MCF 10A (cell line): Measurements from ENCODE around the gene BCL6B. TPM values are rescaled to one million over a fixed set of nuclear protein-coding genes. Genes with fewer than 3 reads are reported as not detected.

ENCODE experiments used
- BruUV-seq: library from RNA; stranded (reverse); fragments of 400-500 nt; replicated peaks from 2 replicates; lab custom pipeline; 2021; lab: Mats Ljungman, UMichigan
- CTCF ChIA-PET: fragments of 300-600 bp; sonication (Branson Sonifier 250); formaldehyde crosslinking; extraction: SDS; loops from one replicate; lab custom pipeline; 2021; ENCODE audit warnings: antibody characterized with exemption, inconsistent platforms; lab: Yijun Ruan, JAX
- POLR2A ChIA-PET: fragments of 300-600, 350-650 bp; sonication (Branson Sonifier 250); formaldehyde crosslinking; extraction: SDS; loops from one replicate; lab custom pipeline; 2020; ENCODE audit warnings: antibody characterized with exemption, inconsistent platforms; lab: Yijun Ruan, JAX
- DNase-seq: peaks from one replicate; pipeline ENCODE4 v3.0.0-alpha.2; 2018; ENCODE audit not compliant: unreplicated experiment
- H3K27ac Mint-ChIP-seq: one replicate; pipeline ENCODE4 v1.8.0; 2022; ENCODE audit warnings: mild to moderate bottlenecking, low read depth, mixed read lengths; ENCODE audit not compliant: unreplicated experiment
- H3K27me3 Mint-ChIP-seq: one replicate; pipeline ENCODE4 v1.8.0; 2022; ENCODE audit warnings: mixed read lengths; ENCODE audit not compliant: insufficient read depth, unreplicated experiment
- H3K36me3 Mint-ChIP-seq: one replicate; pipeline ENCODE4 v1.8.0; 2022; ENCODE audit warnings: mild to moderate bottlenecking, moderate library complexity, mixed read lengths; ENCODE audit not compliant: insufficient read depth, unreplicated experiment
- H3K4me1 Mint-ChIP-seq: one replicate; pipeline ENCODE4 v1.8.0; 2022; ENCODE audit warnings: mixed read lengths; ENCODE audit not compliant: insufficient read depth, unreplicated experiment
- H3K4me3 Mint-ChIP-seq: one replicate; pipeline ENCODE4 v1.8.0; 2022; ENCODE audit warnings: mild to moderate bottlenecking, moderate library complexity, mixed read lengths; ENCODE audit not compliant: unreplicated experiment
- H3K9me3 Mint-ChIP-seq: one replicate; pipeline ENCODE4 v1.8.0; 2022; ENCODE audit warnings: mixed read lengths; ENCODE audit not compliant: unreplicated experiment
- CTCF ChIP-seq: fragments of 200-600 bp; IDR thresholded peaks from one replicate; pipeline ENCODE4 v1.8.0; 2022; ENCODE audit warnings: antibody characterized with exemption, mild to moderate bottlenecking; ENCODE audit not compliant: unreplicated experiment
- intact Hi-C: fragments of 100-400 bp; cut with micrococcal nuclease; formaldehyde crosslinking; loops from 2 replicates; pipeline ENCODE4 v1.14.1; 2022
- total RNA-seq: library from RNA; stranded (reverse); gene quantifications from 2 replicates; pipeline ENCODE4 v1.2.3, GENCODE V29; 2022

Gene BCL6B
- total RNA-seq, 1 experiment from 2014 or later, result not detected

DNA sequence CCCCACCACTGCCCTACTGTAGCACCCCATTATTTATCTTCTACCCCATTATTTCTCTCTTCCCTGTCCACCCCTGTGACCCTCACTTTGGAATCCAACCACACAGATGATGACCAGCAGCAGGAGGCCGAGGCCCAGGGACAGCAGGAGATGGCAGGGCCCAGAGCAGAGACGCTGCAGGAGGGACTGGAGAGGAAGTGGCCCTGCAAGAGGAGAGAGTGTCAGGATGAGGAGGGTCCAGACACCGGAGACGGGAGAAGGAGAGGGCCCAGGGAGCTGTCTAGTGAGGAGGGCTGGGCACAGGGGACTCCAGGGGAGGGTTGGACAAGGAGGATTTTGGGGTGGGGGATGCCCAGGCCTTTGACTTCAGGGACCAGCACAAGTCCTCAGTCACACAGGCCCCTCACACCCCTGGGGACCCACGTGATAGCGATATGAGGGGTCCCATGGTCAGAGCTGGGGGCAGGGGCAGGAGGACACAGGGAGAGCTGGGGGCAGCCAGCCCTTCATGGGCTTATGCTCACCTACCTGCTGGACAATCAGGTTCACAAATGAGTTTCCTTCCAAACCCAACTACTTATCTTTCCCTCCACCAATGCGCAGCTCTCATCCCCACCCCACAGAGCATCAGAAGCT, 55.2 kb downstream of the BCL6B start:
- CTCF ChIA-PET, result interaction anchor here (0.5 to 1.7 kb wide), 4 partner anchors 20 to 100 kb away, joined by 3 to 6 read pairs (median 4); no protein-coding TSS in a partner anchor
- Mint-ChIP-seq H3K36me3 (no peaks in the 10 kb centered on the region), H3K4me1 (no peaks in the 10 kb centered on the region), H3K27ac (no peak overlapping the region), H3K27me3 (peaks cover 5% of the 10 kb centered on the region), H3K9me3 (no peaks in the 10 kb centered on the region), H3K4me3 (no peak overlapping the region)
- intact Hi-C loops, result no loop called here
- POLR2A ChIA-PET, result no interaction called here
- TF ChIP-seq CTCF, result no peak
- BruUV-seq, result no TSS peak
- no peak for DNase-seq

DNA sequence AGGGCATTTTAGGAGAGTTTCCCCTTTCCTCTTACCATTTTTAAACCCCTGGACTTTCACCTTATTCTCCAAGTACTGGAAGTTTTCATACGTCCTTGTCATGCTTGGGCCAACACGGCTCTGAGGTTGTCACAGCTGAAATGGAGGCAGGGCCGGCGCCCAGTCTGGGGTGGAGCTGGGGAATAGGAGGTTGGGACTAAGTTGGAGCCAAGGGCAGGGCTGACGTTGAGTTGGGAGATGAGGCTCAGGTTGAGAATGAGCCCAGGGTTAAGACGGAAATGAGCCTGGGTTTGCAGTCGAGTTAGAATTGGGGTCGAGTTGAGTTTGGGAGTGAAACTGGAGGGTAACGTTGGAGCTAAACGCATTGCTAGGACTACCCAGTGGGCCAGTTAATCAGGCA, 55.9 kb downstream of the BCL6B start:
- no peak for TF ChIP-seq CTCF
- H3K4me3 Mint-ChIP-seq, result no peak overlapping the region
- DNase-seq, result no peak
- no TSS peak for BruUV-seq
- H3K4me1 Mint-ChIP-seq, result peaks cover 5% of the 10 kb centered on the region
- no peaks in the 10 kb centered on the region for H3K36me3 Mint-ChIP-seq
- no peaks in the 10 kb centered on the region for H3K9me3 Mint-ChIP-seq
- intact Hi-C loops, result no loop called here
- ChIA-PET CTCF (interaction anchor here (0.5 to 1.7 kb wide), 4 partner anchors 21 to 99 kb away, joined by 3 to 6 read pairs (median 4); no protein-coding TSS in a partner anchor), POLR2A (no interaction called here)
- no peak overlapping the region for H3K27ac Mint-ChIP-seq
- no peaks in the 10 kb centered on the region for H3K27me3 Mint-ChIP-seq

Other genes with a start within 250 kb of the BCL6B start
- gene FBXO39, start 246.8 kb upstream of the BCL6B start, total RNA-seq, result 1.4 and 1.7 TPM in 2 replicates
- 0.27 TPM in 1 of 2 replicates, not detected in the other for gene TEKT1, start 191.3 kb upstream of the BCL6B start, total RNA-seq
- gene ALOX12, start 27.0 kb upstream of the BCL6B start, total RNA-seq, result not detected in 2 replicates
- gene RNASEK, start 10.4 kb upstream of the BCL6B start, total RNA-seq, result 155 and 209 TPM in 2 replicates
- gene SLC16A13, start 13.0 kb downstream of the BCL6B start, total RNA-seq, result 7.5 and 11.1 TPM in 2 replicates
- not detected in 2 replicates for gene SLC16A11, start 21.0 kb downstream of the BCL6B start, total RNA-seq
- gene CLEC10A, start 57.2 kb downstream of the BCL6B start, total RNA-seq, result not detected in 2 replicates
- gene ASGR2, start 91.8 kb downstream of the BCL6B start, total RNA-seq, result not detected in 2 replicates
- gene ASGR1, start 156.3 kb downstream of the BCL6B start, total RNA-seq, result 0.37 and 0.59 TPM in 2 replicates
- gene DLG4, start 196.8 kb downstream of the BCL6B start, total RNA-seq, result 7.6 TPM in 2 replicates
- 387 and 413 TPM in 2 replicates for gene ACADVL, start 196.9 kb downstream of the BCL6B start, total RNA-seq
- 34.9 and 37.4 TPM in 2 replicates for gene DVL2, start 211.5 kb downstream of the BCL6B start, total RNA-seq
- 41.8 and 47.1 TPM in 2 replicates for gene PHF23, start 216.4 kb downstream of the BCL6B start, total RNA-seq
- 226 and 294 TPM in 2 replicates for gene GABARAP, start 219.4 kb downstream of the BCL6B start, total RNA-seq
- 145 and 148 TPM in 2 replicates for gene CTDNEP1, start 228.7 kb downstream of the BCL6B start, total RNA-seq
- 81.0 and 91.3 TPM in 2 replicates for gene ELP5, start 229.2 kb downstream of the BCL6B start, total RNA-seq
- 20.8 and 23.9 TPM in 2 replicates for gene CLDN7, start 239.4 kb downstream of the BCL6B start, total RNA-seq